ENCODE results near the gene RHBDF2.
A peak's percentile ranks its signal among the peaks of the same experiment; 100 is the strongest.
"Not testable (repeated sequence)": the region's sequence is repeated elsewhere in the genome, so short reads cannot be mapped to it uniquely, and the experiment has no call there.

Gene RHBDF2

DNA sequence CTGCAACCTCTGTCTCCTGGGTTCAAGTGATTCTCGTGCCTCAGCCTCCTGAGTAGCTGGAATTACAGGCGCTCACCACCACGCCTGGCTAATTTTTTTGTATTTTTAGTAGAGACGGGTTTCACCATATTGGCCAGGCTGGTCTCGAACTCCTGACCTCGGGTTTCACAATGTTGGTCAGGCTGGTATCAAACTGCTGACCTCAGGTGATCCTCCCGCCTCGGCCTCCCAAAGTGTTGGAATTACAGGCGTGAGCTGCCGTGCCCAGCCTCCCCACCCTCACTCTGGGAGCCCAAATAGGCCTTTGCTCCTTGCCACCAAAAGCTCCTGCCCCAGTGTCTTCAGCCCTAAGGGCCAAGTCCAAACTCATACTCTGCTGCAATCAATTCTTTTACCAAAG, 20.5 kb upstream of the RHBDF2 start:
- H3K9me3 Mint-ChIP-seq; DNase-seq; H3K4me3 Mint-ChIP-seq; H3K27ac Mint-ChIP-seq; H3K27me3 Mint-ChIP-seq; H3K36me3 Mint-ChIP-seq (ENCODE audit: low read depth): not testable (repeated sequence)
- peaks cover 19% of the 10 kb centered on the region for H3K4me1 Mint-ChIP-seq (ENCODE audit: low read depth)

DNA sequence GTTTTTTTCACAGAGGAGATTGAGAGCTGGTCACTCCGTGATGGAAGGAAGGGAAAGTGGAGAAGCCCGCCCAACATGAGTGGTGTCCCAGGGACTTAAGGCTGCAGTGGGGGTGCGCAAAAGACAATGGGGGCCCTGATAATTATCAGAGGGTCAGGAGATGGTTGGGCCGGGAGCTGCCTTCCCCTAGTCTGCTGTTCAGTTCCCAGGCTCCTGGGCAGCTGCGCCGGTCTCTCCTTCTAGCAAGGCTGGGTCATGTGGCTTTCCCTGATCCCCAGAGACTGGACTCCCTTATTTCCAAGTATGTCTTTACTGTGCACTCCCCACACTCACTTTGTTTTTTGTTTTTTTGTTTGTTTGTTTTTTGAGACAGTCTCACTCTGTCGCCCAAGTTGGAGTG, 20.0 kb upstream of the RHBDF2 start:
- no peak for DNase-seq
- H3K4me3 Mint-ChIP-seq: no peak overlapping the region
- H3K4me1 Mint-ChIP-seq (ENCODE audit: low read depth): peaks cover 22% of the 10 kb centered on the region
- H3K27me3 Mint-ChIP-seq: no peaks in the 10 kb centered on the region
- H3K9me3 Mint-ChIP-seq: no peaks in the 10 kb centered on the region
- H3K36me3 Mint-ChIP-seq (ENCODE audit: low read depth): no peaks in the 10 kb centered on the region
- no peak overlapping the region for H3K27ac Mint-ChIP-seq

DNA sequence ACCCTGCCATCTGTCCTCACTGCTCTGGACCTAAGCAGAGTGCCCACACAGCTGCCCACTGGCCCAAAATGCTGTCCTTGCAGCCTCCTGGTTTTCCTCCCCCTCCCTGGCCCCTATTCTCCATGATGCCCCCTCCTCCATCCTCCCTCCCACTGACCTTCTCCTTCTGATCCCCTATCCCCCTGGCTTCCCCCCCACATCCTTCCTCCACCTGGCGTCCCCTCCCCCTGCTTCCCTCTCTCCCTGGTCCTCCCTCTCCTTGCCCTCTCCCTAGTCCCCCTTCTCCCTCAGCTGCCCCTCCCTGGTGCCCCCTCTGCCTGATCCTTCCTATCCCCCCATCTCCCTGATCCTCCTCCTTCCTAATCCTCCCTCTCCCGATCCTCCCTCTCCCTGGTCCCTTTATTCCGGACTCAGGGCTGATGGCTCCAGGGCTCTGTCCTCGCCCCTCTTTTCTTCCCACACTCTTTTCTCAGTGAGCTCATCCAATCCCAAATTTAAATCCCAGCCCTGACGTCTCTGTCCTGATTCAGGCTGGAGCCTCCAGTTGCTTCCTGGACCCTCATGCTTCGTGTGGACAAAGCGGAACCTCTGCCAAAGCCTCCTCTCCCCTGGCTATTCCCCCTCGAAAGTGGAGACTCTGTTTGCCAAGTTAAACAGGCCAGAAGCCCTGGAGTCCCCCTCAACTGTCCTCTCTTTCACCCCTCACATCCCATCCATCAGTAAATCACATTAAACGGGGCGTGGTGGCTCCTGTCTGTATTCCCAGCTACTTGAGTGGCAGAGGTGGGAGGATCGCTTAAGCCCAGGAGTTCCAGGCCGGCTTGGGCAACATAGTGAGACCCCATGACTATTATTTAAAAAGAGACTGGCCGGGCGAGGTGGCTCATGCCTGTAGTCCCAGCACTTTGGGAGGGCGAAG, 18.1 kb upstream of the RHBDF2 start:
- no peak overlapping the region for H3K27ac Mint-ChIP-seq
- H3K9me3 Mint-ChIP-seq: no peaks in the 10 kb centered on the region
- peaks cover 37% of the 10 kb centered on the region for H3K4me1 Mint-ChIP-seq (ENCODE audit: low read depth)
- no peak for DNase-seq
- H3K36me3 Mint-ChIP-seq (ENCODE audit: low read depth): no peaks in the 10 kb centered on the region
- H3K27me3 Mint-ChIP-seq: no peaks in the 10 kb centered on the region
- no peak overlapping the region for H3K4me3 Mint-ChIP-seq

DNA sequence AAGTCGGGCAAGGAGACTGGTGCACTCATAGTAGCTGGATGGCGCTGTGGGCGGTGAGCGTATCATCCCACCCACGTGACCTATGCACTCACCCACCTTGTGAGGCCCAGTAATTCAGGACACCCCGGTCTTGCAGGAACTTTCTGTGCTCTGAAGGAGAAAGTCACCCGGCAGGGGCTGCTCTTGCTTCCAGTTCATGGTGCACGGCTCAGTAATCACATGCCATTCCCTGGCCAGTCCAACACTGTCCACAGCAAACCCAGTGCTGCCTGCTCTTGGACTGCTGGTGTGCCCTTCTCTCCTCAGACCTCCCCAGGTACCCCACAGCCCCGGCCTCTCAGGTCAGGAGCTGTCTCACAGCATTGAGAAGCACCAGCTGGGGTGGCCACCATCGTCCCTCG, 16.4 kb upstream of the RHBDF2 start:
- no peak for DNase-seq
- H3K27me3 Mint-ChIP-seq: no peaks in the 10 kb centered on the region
- no peaks in the 10 kb centered on the region for H3K9me3 Mint-ChIP-seq
- no peaks in the 10 kb centered on the region for H3K36me3 Mint-ChIP-seq (ENCODE audit: low read depth)
- no peak overlapping the region for H3K4me3 Mint-ChIP-seq
- H3K4me1 Mint-ChIP-seq (ENCODE audit: low read depth): peaks cover 43% of the 10 kb centered on the region
- H3K27ac Mint-ChIP-seq: peak overlapping the region; percentile 40

DNA sequence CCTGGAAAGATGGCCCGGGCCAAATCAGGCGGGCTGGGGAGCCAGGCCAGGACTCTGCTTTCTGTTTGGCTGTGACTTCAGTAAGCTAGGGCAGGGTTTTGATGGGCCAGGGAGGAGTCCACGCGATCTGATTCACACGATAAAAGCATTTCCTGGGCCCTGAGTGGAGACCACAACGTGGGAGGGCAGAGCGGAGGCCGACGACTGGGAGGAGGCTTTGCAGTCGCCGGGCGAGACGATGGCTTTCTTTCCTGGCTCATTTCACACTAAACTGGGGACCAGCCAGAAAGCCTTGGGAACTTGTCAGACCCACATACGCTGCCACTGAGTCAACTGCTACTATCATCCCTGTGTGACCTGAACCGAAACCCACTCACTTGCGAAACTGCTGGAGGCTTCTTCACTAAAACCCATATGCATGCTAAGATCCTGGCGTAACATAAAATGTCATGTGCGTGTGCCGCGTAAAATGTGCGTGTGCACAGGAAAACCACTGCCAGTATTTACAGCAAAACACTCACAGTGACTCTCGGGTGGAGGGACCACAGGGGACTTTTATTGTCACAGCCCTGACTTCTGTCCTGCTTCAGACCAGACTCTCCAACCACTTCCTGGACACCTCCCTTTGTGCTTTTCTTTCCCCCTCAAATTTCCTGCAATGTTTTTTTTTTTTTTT, 14.2 kb upstream of the RHBDF2 start:
- Mint-ChIP-seq H3K36me3 (ENCODE audit: low read depth) (no peaks in the 10 kb centered on the region), H3K4me1 (ENCODE audit: low read depth) (peaks cover 50% of the 10 kb centered on the region), H3K9me3 (no peaks in the 10 kb centered on the region), H3K4me3 (peak overlapping the region; percentile 73), H3K27me3 (no peaks in the 10 kb centered on the region), H3K27ac (peak overlapping the region; percentile 98)
- DNase-seq: peak; percentile 83

DNA sequence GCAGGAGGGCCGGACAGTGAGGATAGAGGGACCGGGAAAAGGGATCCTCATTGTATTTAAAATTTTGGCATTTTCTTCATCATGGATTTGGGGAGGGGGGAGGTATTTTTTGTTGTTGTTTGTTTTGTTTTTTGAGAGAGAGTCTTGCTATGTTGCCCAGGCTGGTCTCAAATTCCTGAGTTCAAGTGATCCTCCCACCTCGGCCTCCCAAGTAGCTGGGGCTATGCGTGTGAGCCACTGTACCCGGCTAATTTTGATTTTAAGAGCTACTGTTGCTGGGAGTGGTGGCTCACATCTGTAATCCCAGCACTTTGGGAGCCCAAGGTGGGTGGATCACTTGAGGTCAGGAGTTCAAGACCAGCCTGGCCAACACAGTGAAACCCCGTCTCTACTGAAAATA, 13.1 kb upstream of the RHBDF2 start:
- H3K9me3 Mint-ChIP-seq; H3K27me3 Mint-ChIP-seq; H3K4me3 Mint-ChIP-seq; H3K36me3 Mint-ChIP-seq (ENCODE audit: low read depth); DNase-seq: not testable (repeated sequence)
- peak overlapping the region; percentile 98 for H3K27ac Mint-ChIP-seq
- peaks cover 50% of the 10 kb centered on the region for H3K4me1 Mint-ChIP-seq (ENCODE audit: low read depth)

DNA sequence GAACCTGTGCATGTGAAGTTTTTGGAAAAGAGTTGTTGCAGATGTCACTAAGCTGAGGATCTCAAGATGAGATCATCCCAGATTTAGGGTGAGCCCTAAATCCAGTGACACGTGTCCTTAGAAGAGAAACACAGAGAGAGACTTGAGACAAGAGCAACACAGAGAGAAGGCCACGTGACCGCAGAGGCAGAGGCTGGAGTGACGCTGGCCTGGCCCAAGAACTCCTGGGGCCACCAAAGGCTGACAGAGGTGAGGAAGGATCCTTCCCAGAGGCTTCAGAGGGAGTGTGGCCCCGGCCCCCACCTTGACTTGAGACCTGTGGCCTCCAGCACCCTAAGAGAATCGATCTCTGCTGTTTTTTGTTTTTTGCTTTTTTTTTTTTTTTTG, 12.1 kb upstream of the RHBDF2 start:
- no peak for DNase-seq
- Mint-ChIP-seq H3K36me3 (ENCODE audit: low read depth) (no peaks in the 10 kb centered on the region), H3K4me3 (no peak overlapping the region), H3K27ac (peak overlapping the region; percentile 73), H3K27me3 (no peaks in the 10 kb centered on the region), H3K4me1 (ENCODE audit: low read depth) (peaks cover 46% of the 10 kb centered on the region), H3K9me3 (no peaks in the 10 kb centered on the region)

DNA sequence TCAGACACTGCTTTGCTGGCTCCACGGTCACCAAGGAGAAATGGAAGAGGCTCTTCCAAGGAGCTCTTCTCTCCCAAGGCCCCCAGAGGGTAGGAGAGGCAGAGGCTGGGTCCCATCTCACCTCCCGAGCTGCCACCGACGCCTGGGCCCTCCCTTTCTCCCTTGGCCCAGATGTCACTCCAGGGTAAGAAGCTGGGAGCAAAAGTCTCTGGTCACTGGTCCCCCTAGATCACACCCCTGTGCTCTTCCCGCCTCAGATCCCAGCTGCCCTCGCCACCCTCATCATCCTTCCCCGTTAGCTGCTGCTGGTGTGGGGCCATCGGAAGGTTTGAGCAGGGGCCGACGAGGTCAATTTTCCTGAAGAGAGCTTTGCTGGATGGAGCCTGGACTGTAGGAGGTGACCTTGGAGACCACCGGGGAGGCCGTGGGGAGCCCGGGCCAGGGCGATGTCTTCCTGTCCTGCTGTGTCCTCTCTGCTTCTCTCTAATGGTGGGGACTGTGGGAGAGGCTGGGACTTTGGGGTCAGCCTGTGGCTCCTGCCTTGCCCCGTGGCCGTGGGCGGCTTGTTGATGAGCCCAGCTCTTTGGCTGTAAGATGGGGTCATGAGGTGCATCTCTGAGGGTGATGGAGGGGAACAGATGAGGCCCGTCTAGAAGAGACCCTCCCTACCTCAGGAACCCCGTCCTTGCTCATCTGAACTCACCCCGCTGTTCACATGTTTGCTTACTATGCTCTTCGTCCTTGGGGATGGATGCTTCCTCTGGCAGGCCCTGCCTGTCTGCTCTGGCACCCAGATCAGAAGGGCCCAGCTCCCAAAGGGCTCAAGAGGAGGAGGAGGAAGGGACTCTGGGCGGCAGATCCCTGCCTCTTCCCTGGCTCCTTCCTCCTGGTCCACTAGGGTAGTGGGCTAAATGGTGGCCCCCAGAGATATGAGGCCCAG, 11.4 kb upstream of the RHBDF2 start:
- Mint-ChIP-seq H3K4me1 (ENCODE audit: low read depth) (peaks cover 40% of the 10 kb centered on the region), H3K36me3 (ENCODE audit: low read depth) (no peaks in the 10 kb centered on the region), H3K9me3 (no peaks in the 10 kb centered on the region), H3K4me3 (no peak overlapping the region), H3K27me3 (no peaks in the 10 kb centered on the region), H3K27ac (peak overlapping the region; percentile 73)
- no peak for DNase-seq

DNA sequence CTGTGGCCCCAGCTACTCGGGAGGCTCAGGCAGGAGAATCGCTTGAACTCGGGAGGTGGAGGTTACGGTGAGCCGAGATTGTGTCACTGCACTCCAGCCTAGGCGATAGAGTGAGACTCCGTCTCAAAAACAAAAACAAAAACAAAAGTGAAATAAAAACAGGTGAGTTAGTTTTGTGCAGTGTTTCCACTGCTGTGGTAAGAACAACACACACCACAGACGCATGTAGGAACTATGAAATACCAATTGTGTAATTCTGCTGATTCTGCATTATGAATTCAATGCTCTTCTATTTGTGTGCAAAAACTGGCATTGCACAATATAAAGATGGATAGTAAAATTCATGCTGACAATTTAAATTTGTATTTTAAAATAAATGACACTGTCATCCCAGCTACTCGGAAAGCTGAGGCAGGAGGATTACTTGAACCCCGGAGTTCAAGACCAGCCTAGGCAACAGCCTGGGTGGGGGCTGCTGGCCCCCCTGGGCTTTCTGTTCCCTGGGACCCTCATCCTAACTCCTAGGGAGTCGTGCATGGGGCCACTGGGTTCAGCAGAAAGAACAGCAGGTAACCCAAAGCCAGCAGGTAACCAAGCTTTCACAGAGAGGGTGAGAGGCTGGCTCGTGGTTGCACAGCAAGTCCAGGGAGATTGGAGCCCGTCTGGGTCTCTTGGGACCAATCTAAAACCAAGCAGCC, 10.6 kb upstream of the RHBDF2 start:
- Mint-ChIP-seq H3K27ac (no peak overlapping the region), H3K4me1 (ENCODE audit: low read depth) (peaks cover 40% of the 10 kb centered on the region), H3K27me3 (no peaks in the 10 kb centered on the region), H3K9me3 (no peaks in the 10 kb centered on the region), H3K4me3 (no peak overlapping the region), H3K36me3 (ENCODE audit: low read depth) (no peaks in the 10 kb centered on the region)
- DNase-seq: no peak

DNA sequence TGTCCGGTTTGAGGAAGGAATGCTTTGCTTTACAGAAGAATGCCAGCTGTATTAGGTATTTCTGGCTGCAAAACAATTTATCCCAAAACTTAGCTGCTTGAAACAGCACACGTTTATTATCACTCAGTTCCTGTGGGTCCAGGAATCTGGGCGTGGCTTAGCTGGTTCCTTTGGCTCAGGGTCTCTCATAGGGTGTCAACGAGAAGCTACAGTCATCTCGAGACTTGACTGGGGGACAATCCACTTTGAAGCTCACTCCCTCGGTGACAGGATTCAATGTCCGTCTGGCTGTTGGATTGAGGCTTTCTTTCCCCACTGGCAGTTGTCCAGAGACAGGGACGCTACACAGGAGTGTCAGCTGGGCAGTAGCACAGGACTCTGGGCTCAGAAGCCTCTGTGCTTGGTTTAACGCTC, 9.6 kb upstream of the RHBDF2 start:
- H3K9me3 Mint-ChIP-seq: no peaks in the 10 kb centered on the region
- H3K4me3 Mint-ChIP-seq: no peak overlapping the region
- H3K27me3 Mint-ChIP-seq: no peaks in the 10 kb centered on the region
- no peak for DNase-seq
- H3K36me3 Mint-ChIP-seq (ENCODE audit: low read depth): no peaks in the 10 kb centered on the region
- no peak overlapping the region for H3K27ac Mint-ChIP-seq
- H3K4me1 Mint-ChIP-seq (ENCODE audit: low read depth): peaks cover 39% of the 10 kb centered on the region

DNA sequence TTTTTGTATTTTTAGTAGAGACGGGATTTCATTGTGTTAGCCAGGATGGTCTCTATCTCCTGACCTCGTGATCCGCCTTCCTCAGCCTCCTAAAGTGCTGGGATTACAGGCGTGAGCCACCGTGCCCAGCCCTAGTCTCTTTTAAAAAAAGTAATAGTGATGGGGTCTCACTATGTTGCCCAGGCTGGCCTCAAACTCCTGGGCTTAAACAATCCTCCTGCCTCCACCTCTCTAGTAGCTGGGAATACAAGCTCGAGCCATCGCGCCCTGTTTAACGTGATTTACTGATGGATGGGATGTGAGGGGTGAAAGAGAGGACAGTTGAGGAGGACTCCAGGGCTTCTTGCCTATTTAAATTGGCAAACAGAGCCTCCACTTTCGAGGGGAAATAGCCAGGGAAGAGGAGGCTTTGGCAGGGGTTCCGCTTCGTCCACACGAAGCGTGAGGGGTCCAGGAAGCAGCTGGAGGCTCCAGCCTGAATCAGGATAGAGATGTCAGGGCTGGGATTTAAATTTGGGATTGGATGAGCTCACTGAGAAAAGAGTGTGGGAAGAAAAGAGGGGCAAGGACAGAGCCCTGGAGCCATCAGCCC, 7.3 kb upstream of the RHBDF2 start:
- H3K36me3 Mint-ChIP-seq (ENCODE audit: low read depth); H3K27ac Mint-ChIP-seq; DNase-seq; H3K27me3 Mint-ChIP-seq; H3K9me3 Mint-ChIP-seq; H3K4me3 Mint-ChIP-seq: not testable (repeated sequence)
- H3K4me1 Mint-ChIP-seq (ENCODE audit: low read depth): peaks cover 24% of the 10 kb centered on the region

DNA sequence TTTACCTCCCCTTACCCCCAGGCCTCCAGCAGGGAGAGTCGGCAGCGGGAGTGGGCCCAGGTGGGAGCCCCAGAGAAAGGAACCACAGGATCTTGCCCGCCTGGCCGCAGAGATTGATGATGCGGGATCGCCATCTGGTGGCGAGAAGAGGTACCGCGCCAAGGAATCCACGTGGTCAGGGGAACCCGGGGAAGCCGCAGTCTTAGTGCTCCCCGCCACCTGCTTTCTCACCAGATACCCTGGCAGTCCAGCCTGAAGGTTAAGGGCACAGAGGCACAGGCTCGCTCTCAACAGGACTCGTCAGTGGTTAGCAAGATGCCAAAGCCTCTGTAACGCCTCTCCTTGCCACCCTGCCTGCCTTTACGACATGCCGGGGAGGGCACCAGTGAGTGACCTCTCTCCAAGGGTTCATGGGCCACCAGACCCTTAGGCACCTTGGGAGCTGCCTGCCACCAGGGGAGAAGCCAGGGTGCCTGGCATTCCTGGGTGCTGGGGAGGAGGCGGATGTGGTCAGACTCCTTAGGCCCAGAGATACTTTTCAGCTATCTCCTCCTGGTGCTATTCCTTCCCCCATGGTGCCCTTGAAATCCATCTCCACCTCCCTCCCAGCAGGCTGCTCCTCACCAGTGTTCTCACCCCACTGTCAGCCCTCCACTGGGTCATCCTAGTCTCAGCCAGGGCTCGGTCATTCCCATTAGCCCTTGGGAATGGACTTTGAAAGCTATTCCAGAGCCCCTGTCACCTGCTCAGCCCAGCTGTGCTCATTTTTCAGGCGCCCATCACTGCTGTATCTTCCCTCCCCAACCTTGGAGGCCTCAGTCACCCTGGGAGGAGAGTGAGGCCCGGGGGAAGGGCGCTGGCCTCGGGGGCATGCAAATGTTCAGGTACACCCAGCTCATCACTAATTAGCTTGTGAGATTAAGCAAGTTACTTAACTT, 5.5 kb upstream of the RHBDF2 start:
- H3K4me3 Mint-ChIP-seq: no peak overlapping the region
- H3K9me3 Mint-ChIP-seq: no peaks in the 10 kb centered on the region
- peak; percentile 96 for DNase-seq
- H3K27ac Mint-ChIP-seq: peak overlapping the region; percentile 55
- H3K4me1 Mint-ChIP-seq (ENCODE audit: low read depth): peaks cover 20% of the 10 kb centered on the region
- no peaks in the 10 kb centered on the region for H3K36me3 Mint-ChIP-seq (ENCODE audit: low read depth)
- no peaks in the 10 kb centered on the region for H3K27me3 Mint-ChIP-seq

DNA sequence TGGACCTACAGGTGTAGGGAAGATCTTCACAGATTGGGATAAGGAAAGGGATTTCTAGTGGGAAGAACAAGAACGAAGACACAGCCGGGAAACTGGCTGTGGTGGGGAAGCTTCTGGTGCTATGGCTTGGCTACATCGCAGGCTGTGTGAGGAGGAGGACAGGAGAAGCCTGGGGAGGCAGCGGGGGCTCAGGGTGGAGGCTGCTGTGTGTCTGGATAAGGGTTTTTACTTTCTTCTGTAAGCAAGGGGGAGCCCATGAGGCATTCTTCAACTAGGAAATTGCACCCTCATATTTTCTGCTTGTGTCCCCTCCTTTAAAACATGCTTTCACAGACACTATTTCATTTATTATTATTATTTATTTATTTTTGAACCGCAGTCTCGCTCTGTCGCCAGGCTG, 2.9 kb upstream of the RHBDF2 start:
- H3K27ac Mint-ChIP-seq: no peak overlapping the region
- no peak for DNase-seq
- no peaks in the 10 kb centered on the region for H3K27me3 Mint-ChIP-seq
- peaks cover 34% of the 10 kb centered on the region for H3K4me1 Mint-ChIP-seq (ENCODE audit: low read depth)
- peaks cover 4% of the 10 kb centered on the region for H3K36me3 Mint-ChIP-seq (ENCODE audit: low read depth)
- no peak overlapping the region for H3K4me3 Mint-ChIP-seq
- H3K9me3 Mint-ChIP-seq: no peaks in the 10 kb centered on the region

Data from activated T-cell treated with anti-CD3 and anti-CD28 coated beads, Interleukin-2, amount 50 U/mL, for 24 hours (primary cell).